ENCODE data around the gene GFRA4. TPM values are rescaled to one million over a fixed set of nuclear protein-coding genes. Genes with fewer than 3 reads are reported as not detected.

GFRA4 gene
- total RNA-seq, 1 experiment from 2014 or later: not detected

DNA sequence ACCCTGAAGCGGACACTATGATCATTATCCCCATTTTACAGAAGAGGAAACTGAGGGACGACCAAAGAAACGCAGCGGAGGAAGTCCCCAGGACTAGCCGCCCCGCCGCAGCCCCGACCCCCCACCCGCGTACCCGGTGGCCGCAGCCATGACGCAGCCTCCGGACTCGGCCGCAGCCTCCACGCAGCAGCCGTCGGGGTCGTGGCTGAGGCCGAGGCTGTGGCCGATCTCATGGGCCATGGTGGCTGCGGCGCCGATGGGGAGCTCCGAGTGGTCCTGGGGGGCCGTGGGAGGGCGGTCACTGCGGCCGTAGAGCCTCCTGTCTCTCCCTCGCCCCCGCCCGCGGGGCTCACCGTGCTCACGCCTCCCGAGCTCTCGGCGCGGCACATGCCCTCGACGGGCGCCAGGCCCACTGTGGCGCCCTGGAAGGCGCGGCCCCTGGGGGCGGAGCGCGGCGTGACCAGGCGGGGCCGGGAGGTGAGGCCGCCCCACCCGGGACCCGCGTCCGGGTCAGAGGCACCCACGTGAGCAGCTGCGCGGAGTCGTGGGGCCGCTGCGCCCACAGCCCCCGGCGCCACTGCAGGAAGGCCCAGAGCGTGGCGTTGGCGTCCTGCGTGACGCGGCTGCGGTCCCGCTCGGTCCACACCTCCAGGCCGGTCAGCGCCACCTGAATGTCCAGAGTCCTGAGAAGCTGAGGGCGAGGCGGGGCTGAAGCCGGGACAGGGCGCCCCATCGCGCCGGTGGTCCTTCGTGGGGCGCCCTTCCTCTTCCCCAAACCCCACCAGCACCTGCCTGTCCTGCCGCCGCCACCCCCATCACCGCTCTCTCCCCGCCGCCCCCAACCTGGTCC, 10.2 kb upstream of the GFRA4 start:
- no peak overlapping the region for H4K5ac ChIP-seq (ENCODE audit: insufficient read length, low read depth, low read length)
- no peak overlapping the region for H3K4ac ChIP-seq (ENCODE audit: low read depth, low read length)
- H3K27me3 Mint-ChIP-seq (ENCODE audit: low read depth): peaks cover 25% of the 10 kb centered on the region
- no peak overlapping the region for H2BK20ac ChIP-seq (ENCODE audit: low read depth, low read length, poor library complexity, severe bottlenecking)
- no peak overlapping the region for H2AFZ ChIP-seq (ENCODE audit: low read length)
- H3K14ac ChIP-seq (ENCODE audit: insufficient read depth, low read length): no peak overlapping the region
- no peaks in the 10 kb centered on the region for H3K9me3 ChIP-seq (ENCODE audit: control insufficient read depth, low read depth, low read length)
- no peak overlapping the region for H3K18ac ChIP-seq (ENCODE audit: insufficient read length, low read depth, low read length)
- no peak for DNase-seq
- H3K36me3 Mint-ChIP-seq (ENCODE audit: insufficient read depth in 1 of 3, low read depth in 3 of 3): no peaks in the 10 kb centered on the region
- no peak overlapping the region for H3K27ac ChIP-seq (ENCODE audit: insufficient read length, low read depth, low read length)
- no CpG with 5 or more reads among the region's 90 CpGs for WGBS (ENCODE audit: extremely low coverage, insufficient read length, low lambda C conversion rate)
- H4K8ac ChIP-seq (replicated peaks; ENCODE audit: insufficient read length, low read depth, low read length): no peak overlapping the region
- no peaks in the 10 kb centered on the region for H3K79me2 ChIP-seq (ENCODE audit: insufficient read depth, low read length)
- H3K23me2 ChIP-seq (ENCODE audit: insufficient read length, low read depth, low read length, poor library complexity, severe bottlenecking): no peaks in the 10 kb centered on the region
- H2BK5ac ChIP-seq (ENCODE audit: insufficient read length, low read length): no peak overlapping the region
- H3K27me3 ChIP-seq (ENCODE audit: insufficient read depth, low read length): 0 out of 2 replicates have a peak, but pooled peaks cover 2% of the 10 kb centered on the region
- H2BK15ac ChIP-seq (ENCODE audit: low read depth, low read length): no peak overlapping the region
- H2BK12ac ChIP-seq (ENCODE audit: insufficient read length, low read depth, low read length): no peak overlapping the region
- no peaks in the 10 kb centered on the region for H3K9me3 Mint-ChIP-seq
- no peaks in the 10 kb centered on the region for H4K20me1 ChIP-seq (ENCODE audit: control insufficient read depth, insufficient read depth, insufficient read length)
- H3K79me1 ChIP-seq (ENCODE audit: insufficient read depth, low read depth, low read length, poor library complexity, severe bottlenecking): no peaks in the 10 kb centered on the region
- H3K9ac ChIP-seq (ENCODE audit: extremely low read depth, insufficient read length, low read length): no peak overlapping the region
- H4K91ac ChIP-seq (ENCODE audit: insufficient read length, low read depth, low read length): no peak overlapping the region
- H2BK120ac ChIP-seq (ENCODE audit: low read depth, low read length, poor library complexity, severe bottlenecking): no peak overlapping the region
- no peak overlapping the region for H3K4me2 ChIP-seq (ENCODE audit: insufficient read depth, insufficient read length, low read length)
- H3K23ac ChIP-seq (ENCODE audit: insufficient read length, low read depth, low read length): no peak overlapping the region
- H3T11ph ChIP-seq (ENCODE audit: low read length): no peak overlapping the region
- H3K4me1 ChIP-seq (ENCODE audit: insufficient read depth, low read length): no peaks in the 10 kb centered on the region
- TF ChIP-seq, protein P1, sequence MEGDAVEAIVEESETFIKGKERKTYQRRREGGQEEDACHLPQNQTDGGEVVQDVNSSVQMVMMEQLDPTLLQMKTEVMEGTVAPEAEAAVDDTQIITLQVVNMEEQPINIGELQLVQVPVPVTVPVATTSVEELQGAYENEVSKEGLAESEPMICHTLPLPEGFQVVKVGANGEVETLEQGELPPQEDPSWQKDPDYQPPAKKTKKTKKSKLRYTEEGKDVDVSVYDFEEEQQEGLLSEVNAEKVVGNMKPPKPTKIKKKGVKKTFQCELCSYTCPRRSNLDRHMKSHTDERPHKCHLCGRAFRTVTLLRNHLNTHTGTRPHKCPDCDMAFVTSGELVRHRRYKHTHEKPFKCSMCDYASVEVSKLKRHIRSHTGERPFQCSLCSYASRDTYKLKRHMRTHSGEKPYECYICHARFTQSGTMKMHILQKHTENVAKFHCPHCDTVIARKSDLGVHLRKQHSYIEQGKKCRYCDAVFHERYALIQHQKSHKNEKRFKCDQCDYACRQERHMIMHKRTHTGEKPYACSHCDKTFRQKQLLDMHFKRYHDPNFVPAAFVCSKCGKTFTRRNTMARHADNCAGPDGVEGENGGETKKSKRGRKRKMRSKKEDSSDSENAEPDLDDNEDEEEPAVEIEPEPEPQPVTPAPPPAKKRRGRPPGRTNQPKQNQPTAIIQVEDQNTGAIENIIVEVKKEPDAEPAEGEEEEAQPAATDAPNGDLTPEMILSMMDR (conservative IDR thresholded peaks at IDR 0.05): no peak
- H3K4me1 Mint-ChIP-seq: peaks cover 13 to 22% of the 10 kb centered on the region in 2 experiments
- no peak overlapping the region for H3K4me3 Mint-ChIP-seq
- H2AK5ac ChIP-seq (ENCODE audit: insufficient read length, low read length): no peak overlapping the region
- no peak overlapping the region; a peak in 1 of 7 replicates for H3K27ac Mint-ChIP-seq
- no peak overlapping the region for H3K56ac ChIP-seq (ENCODE audit: insufficient read length, low read depth, low read length)
